ENCODE results near the gene NEBL.

Gene NEBL

DNA sequence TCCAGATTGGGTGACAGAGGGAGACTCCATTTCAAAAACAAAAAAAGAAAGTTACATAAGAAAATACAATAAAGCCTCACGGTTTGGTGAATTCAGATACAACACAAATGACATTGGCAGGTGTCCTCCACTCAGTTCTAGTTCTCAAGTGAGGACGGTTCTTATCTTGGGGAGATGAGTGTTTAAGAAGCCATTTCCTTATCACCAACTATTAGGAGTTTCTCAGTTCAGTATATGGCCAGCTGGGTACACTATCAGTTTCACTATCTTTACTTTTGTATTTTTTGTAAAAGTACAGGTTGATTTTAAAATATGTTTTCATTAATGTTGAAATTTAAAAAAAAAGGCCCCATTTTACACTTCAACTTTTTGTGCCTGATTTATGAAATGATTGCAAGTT, 36.6 kb upstream of the NEBL start:
- DNase-seq = no peak
- H3K4me3 ChIP-seq (ENCODE audit: control insufficient read depth in 1 of 7, extremely low read depth in 1 of 7, insufficient read depth in 4 of 7, low read depth in 2 of 7, low read length in 6 of 7) = no peak overlapping the region
- no peaks in the 10 kb centered on the region for H3K36me3 ChIP-seq (ENCODE audit: control insufficient read depth in 4 of 4, insufficient read depth in 4 of 4, low read length in 3 of 4)
- CTCF ChIA-PET = no interaction called here
- H3K27me3 ChIP-seq (replicated peaks in 2 of 5; ENCODE audit: control insufficient read depth in 4 of 5, insufficient read depth in 5 of 5, low read length in 4 of 5) = no peaks in the 10 kb centered on the region
- POLR2A ChIA-PET = no interaction called here
- no peaks in the 10 kb centered on the region for H3K4me1 ChIP-seq (ENCODE audit: control extremely low read depth in 1 of 4, control insufficient read depth in 4 of 4, insufficient read depth in 4 of 4, low read length in 3 of 4)
- no peak overlapping the region for H3K27ac ChIP-seq (ENCODE audit: insufficient read depth in 1 of 2, low read depth in 1 of 2, low read length in 2 of 2, poor library complexity in 1 of 2, severe bottlenecking in 2 of 2)
- peaks cover 0 to 3% (median 0%) of the 10 kb centered on the region in 5 experiments for H3K9me3 ChIP-seq (ENCODE audit: control extremely low read depth in 1 of 5, control insufficient read depth in 4 of 5, insufficient read depth in 2 of 5, low read depth in 1 of 5, low read length in 4 of 5)
- WGBS (ENCODE audit: insufficient coverage) = no CpG with 5 or more reads among the region's 2 CpGs

DNA sequence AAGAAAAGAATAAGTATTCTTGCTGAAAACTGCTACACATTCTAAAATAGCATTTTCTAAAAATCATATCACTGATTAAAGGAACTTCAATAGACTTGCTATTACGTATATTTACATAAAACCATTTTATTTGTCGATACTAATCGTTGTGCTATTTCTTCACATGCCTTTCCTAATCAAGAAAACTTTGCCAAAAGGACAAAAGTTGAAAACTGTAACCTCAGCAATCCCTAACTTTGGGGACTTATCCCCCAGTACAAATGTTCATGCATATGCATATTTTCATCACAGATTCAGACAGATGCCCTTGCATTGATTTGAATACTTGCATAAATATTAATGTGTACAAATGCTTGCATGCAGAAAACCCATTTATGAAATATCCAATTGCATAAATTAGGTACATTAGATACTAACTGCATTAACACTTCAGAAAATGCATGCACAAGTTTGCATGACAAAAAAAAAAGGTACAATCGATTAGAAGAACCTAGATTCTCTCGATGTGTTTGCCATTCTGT, 35.6 kb upstream of the NEBL start:
- CTCF ChIA-PET = no interaction called here
- Histone ChIP-seq H3K36me3 (ENCODE audit: control insufficient read depth in 4 of 4, insufficient read depth in 4 of 4, low read length in 3 of 4) (no peaks in the 10 kb centered on the region), H3K27ac (ENCODE audit: insufficient read depth in 1 of 2, low read depth in 1 of 2, low read length in 2 of 2, poor library complexity in 1 of 2, severe bottlenecking in 2 of 2) (no peak overlapping the region), H3K4me3 (ENCODE audit: control insufficient read depth in 1 of 7, extremely low read depth in 1 of 7, insufficient read depth in 4 of 7, low read depth in 2 of 7, low read length in 6 of 7) (no peak overlapping the region), H3K27me3 (replicated peaks in 2 of 5; ENCODE audit: control insufficient read depth in 4 of 5, insufficient read depth in 5 of 5, low read length in 4 of 5) (no peaks in the 10 kb centered on the region), H3K4me1 (ENCODE audit: control extremely low read depth in 1 of 4, control insufficient read depth in 4 of 4, insufficient read depth in 4 of 4, low read length in 3 of 4) (no peaks in the 10 kb centered on the region), H3K9me3 (ENCODE audit: control extremely low read depth in 1 of 5, control insufficient read depth in 4 of 5, insufficient read depth in 2 of 5, low read depth in 1 of 5, low read length in 4 of 5) (peaks cover 0 to 3% (median 0%) of the 10 kb centered on the region in 5 experiments)
- POLR2A ChIA-PET = no interaction called here
- WGBS (ENCODE audit: insufficient coverage) = 100% methylated on average over 5 of the region's 5 CpGs
- no peak for DNase-seq

DNA sequence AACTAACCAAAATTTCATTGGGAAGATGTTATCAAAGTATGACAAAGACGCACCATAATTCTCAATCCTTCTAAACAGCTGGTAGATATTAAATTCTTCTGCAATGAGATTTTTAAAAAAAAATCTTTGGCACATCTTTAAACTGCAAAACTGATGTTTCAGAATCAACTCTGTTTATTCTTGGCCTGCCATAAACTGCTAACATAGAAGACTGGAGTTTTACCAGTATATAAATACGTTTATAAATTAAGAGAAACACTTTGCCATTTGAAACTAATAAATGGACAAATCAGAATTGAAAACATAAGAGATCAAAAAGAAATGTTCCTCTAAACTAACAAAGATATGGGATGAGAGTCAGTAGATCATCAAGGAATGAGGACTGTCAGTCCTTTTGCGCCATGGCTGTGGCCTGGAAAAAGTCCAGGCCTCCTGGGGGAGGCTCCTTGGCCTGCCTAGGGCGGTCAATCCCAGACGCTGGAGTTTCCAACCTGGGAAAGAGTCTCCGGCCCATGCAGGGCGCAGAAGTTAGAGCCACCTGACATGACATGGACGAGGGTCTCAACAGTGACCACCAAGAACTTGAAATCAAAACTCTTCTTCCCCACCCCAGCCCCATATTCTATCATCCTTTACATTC, 34.2 kb upstream of the NEBL start:
- Histone ChIP-seq H3K4me1 (ENCODE audit: control extremely low read depth in 1 of 4, control insufficient read depth in 4 of 4, insufficient read depth in 4 of 4, low read length in 3 of 4) (no peaks in the 10 kb centered on the region), H3K9me3 (ENCODE audit: control extremely low read depth in 1 of 5, control insufficient read depth in 4 of 5, insufficient read depth in 2 of 5, low read depth in 1 of 5, low read length in 4 of 5) (peaks cover 0 to 3% (median 0%) of the 10 kb centered on the region in 5 experiments), H3K27ac (ENCODE audit: insufficient read depth in 1 of 2, low read depth in 1 of 2, low read length in 2 of 2, poor library complexity in 1 of 2, severe bottlenecking in 2 of 2) (no peak overlapping the region), H3K36me3 (ENCODE audit: control insufficient read depth in 4 of 4, insufficient read depth in 4 of 4, low read length in 3 of 4) (no peaks in the 10 kb centered on the region), H3K4me3 (ENCODE audit: control insufficient read depth in 1 of 7, extremely low read depth in 1 of 7, insufficient read depth in 4 of 7, low read depth in 2 of 7, low read length in 6 of 7) (no peak overlapping the region), H3K27me3 (replicated peaks in 2 of 5; ENCODE audit: control insufficient read depth in 4 of 5, insufficient read depth in 5 of 5, low read length in 4 of 5) (no peaks in the 10 kb centered on the region)
- no peak for DNase-seq
- CTCF ChIA-PET = no interaction called here
- POLR2A ChIA-PET = interaction anchor here (0.7 kb wide), 1 partner anchor 437 kb away, joined by 3 read pairs; no protein-coding TSS in a partner anchor
- WGBS (ENCODE audit: insufficient coverage) = 98% methylated on average over 4 of the region's 8 CpGs

DNA sequence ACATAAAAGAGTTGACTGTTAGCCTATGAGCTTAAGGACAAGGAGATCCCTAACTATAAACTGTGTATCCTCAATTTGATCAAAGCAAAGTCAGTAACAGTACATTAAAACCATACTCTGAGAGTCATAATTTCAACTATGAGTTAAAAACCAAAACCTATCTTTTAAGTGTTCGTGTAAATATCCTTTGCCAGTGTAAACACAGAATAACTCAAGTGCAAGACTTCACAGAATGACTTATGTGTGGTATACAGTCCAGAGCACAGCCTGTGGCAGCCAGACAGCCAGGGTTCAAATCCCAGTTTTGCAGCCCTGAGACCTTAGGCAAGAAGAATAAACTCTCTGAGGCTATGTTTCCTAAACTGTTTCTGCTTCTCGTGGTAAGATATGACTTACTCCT, 30.3 kb upstream of the NEBL start:
- no peaks in the 10 kb centered on the region for H3K36me3 ChIP-seq (ENCODE audit: control insufficient read depth in 4 of 4, insufficient read depth in 4 of 4, low read length in 3 of 4)
- H3K27me3 ChIP-seq (replicated peaks in 2 of 5; ENCODE audit: control insufficient read depth in 4 of 5, insufficient read depth in 5 of 5, low read length in 4 of 5) = no peaks in the 10 kb centered on the region
- no peak for DNase-seq
- CTCF ChIA-PET = no interaction called here
- 100% methylated on average over 1 of the region's 2 CpGs for WGBS (ENCODE audit: insufficient coverage)
- H3K4me1 ChIP-seq (ENCODE audit: control extremely low read depth in 1 of 4, control insufficient read depth in 4 of 4, insufficient read depth in 4 of 4, low read length in 3 of 4) = no peaks in the 10 kb centered on the region
- H3K4me3 ChIP-seq (ENCODE audit: control insufficient read depth in 1 of 7, extremely low read depth in 1 of 7, insufficient read depth in 4 of 7, low read depth in 2 of 7, low read length in 6 of 7) = no peak overlapping the region
- H3K9me3 ChIP-seq (ENCODE audit: control extremely low read depth in 1 of 5, control insufficient read depth in 4 of 5, insufficient read depth in 2 of 5, low read depth in 1 of 5, low read length in 4 of 5) = no peaks in the 10 kb centered on the region
- no peak overlapping the region for H3K27ac ChIP-seq (ENCODE audit: insufficient read depth in 1 of 2, low read depth in 1 of 2, low read length in 2 of 2, poor library complexity in 1 of 2, severe bottlenecking in 2 of 2)
- POLR2A ChIA-PET = no interaction called here

DNA sequence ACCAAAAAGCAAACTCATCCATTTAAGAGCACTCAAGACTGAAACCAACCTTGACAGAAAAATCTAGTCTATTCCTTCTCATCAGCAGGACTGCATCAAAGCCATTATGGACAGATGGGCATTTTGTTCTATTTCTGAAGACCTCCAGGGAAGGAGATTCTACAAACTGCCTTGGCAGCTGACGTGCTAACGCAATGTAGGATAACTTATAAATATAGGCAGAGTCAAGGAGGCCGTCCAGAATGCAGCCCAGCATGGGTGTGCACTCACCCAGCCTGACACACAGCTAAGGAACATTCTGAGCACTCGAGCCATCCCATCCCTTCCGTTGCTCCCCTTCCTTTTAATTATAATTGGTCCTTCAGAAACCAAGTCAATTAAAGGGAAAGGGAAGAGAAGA, 25.3 kb upstream of the NEBL start:
- no peaks in the 10 kb centered on the region for H3K4me1 ChIP-seq (ENCODE audit: control extremely low read depth in 1 of 4, control insufficient read depth in 4 of 4, insufficient read depth in 4 of 4, low read length in 3 of 4)
- H3K27me3 ChIP-seq (replicated peaks in 2 of 5; ENCODE audit: control insufficient read depth in 4 of 5, insufficient read depth in 5 of 5, low read length in 4 of 5) = no peaks in the 10 kb centered on the region
- no peak overlapping the region for H3K27ac ChIP-seq (ENCODE audit: insufficient read depth in 1 of 2, low read depth in 1 of 2, low read length in 2 of 2, poor library complexity in 1 of 2, severe bottlenecking in 2 of 2)
- no peak for DNase-seq
- WGBS (ENCODE audit: insufficient coverage) = 96% methylated on average over 3 of the region's 5 CpGs
- H3K4me3 ChIP-seq (ENCODE audit: control insufficient read depth in 1 of 7, extremely low read depth in 1 of 7, insufficient read depth in 4 of 7, low read depth in 2 of 7, low read length in 6 of 7) = no peak overlapping the region
- no peaks in the 10 kb centered on the region for H3K36me3 ChIP-seq (ENCODE audit: control insufficient read depth in 4 of 4, insufficient read depth in 4 of 4, low read length in 3 of 4)
- H3K9me3 ChIP-seq (ENCODE audit: control extremely low read depth in 1 of 5, control insufficient read depth in 4 of 5, insufficient read depth in 2 of 5, low read depth in 1 of 5, low read length in 4 of 5) = no peaks in the 10 kb centered on the region
- POLR2A ChIA-PET = no interaction called here
- CTCF ChIA-PET = no interaction called here

DNA sequence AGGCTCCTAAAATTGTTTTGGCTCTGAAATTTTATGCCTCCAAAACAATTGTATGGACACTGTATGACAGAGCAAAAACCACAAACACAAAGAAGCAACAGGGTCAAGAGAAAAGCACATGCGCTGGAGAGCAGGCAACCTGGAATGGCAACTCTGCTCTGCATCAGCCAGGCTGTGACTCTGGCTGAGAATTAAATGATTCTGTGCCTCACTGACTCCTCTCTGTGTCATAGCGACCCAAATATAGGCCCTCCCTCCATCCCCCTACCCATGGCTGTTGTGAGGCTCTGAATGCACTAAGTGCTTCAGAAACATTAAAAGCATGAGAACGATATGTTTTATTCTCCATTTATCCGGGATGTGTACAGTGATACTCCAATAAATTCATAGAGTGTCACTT, 24.9 kb upstream of the NEBL start:
- Histone ChIP-seq H3K9me3 (ENCODE audit: control extremely low read depth in 1 of 5, control insufficient read depth in 4 of 5, insufficient read depth in 2 of 5, low read depth in 1 of 5, low read length in 4 of 5) (no peaks in the 10 kb centered on the region), H3K4me1 (ENCODE audit: control extremely low read depth in 1 of 4, control insufficient read depth in 4 of 4, insufficient read depth in 4 of 4, low read length in 3 of 4) (no peaks in the 10 kb centered on the region), H3K36me3 (ENCODE audit: control insufficient read depth in 4 of 4, insufficient read depth in 4 of 4, low read length in 3 of 4) (no peaks in the 10 kb centered on the region), H3K27ac (ENCODE audit: insufficient read depth in 1 of 2, low read depth in 1 of 2, low read length in 2 of 2, poor library complexity in 1 of 2, severe bottlenecking in 2 of 2) (no peak overlapping the region), H3K4me3 (ENCODE audit: control insufficient read depth in 1 of 7, extremely low read depth in 1 of 7, insufficient read depth in 4 of 7, low read depth in 2 of 7, low read length in 6 of 7) (no peak overlapping the region), H3K27me3 (replicated peaks in 2 of 5; ENCODE audit: control insufficient read depth in 4 of 5, insufficient read depth in 5 of 5, low read length in 4 of 5) (no peaks in the 10 kb centered on the region)
- CTCF ChIA-PET = no interaction called here
- WGBS (ENCODE audit: insufficient coverage) = 100% methylated on average over 2 of the region's 4 CpGs
- no peak for DNase-seq
- POLR2A ChIA-PET = no interaction called here

DNA sequence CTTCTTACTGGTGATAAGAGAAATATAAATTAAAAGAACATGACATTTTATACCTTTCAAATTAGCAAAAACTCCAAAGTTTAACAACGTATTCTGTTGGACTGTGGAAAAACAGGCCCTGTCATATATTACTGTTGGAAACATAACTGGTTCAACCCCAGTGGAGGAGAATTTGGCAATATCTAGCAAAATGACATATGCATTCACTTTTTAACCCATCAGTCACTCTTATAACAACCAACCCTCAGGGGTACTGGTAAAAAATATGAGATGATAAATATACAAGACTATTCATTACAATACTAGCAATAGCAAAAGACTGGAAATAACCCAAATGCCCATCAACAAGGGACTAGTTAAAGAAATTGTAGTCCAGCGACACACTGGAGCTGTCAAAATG, 22.9 kb upstream of the NEBL start:
- CTCF ChIA-PET = no interaction called here
- Histone ChIP-seq H3K4me3 (ENCODE audit: control insufficient read depth in 1 of 7, extremely low read depth in 1 of 7, insufficient read depth in 4 of 7, low read depth in 2 of 7, low read length in 6 of 7) (no peak overlapping the region), H3K36me3 (ENCODE audit: control insufficient read depth in 4 of 4, insufficient read depth in 4 of 4, low read length in 3 of 4) (no peaks in the 10 kb centered on the region), H3K4me1 (ENCODE audit: control extremely low read depth in 1 of 4, control insufficient read depth in 4 of 4, insufficient read depth in 4 of 4, low read length in 3 of 4) (no peaks in the 10 kb centered on the region), H3K9me3 (ENCODE audit: control extremely low read depth in 1 of 5, control insufficient read depth in 4 of 5, insufficient read depth in 2 of 5, low read depth in 1 of 5, low read length in 4 of 5) (no peaks in the 10 kb centered on the region), H3K27me3 (replicated peaks in 2 of 5; ENCODE audit: control insufficient read depth in 4 of 5, insufficient read depth in 5 of 5, low read length in 4 of 5) (no peaks in the 10 kb centered on the region), H3K27ac (ENCODE audit: insufficient read depth in 1 of 2, low read depth in 1 of 2, low read length in 2 of 2, poor library complexity in 1 of 2, severe bottlenecking in 2 of 2) (no peak overlapping the region)
- POLR2A ChIA-PET = no interaction called here
- DNase-seq = no peak
- 100% methylated on average over 1 of the region's 2 CpGs for WGBS (ENCODE audit: insufficient coverage)
